CD4-positive, alpha-beta T cell (primary cell): Measurements from ENCODE around the gene MRPL1. TPM values are rescaled to one million over a fixed set of nuclear protein-coding genes. Genes with fewer than 3 reads are reported as not detected.

Source experiments
- ATAC-seq: fragments of 200-7000 bp; cut with Tn5 transposase; one replicate; pipeline ENCODE4 v1.10.0; 2022; ENCODE audit warnings: mild to moderate bottlenecking; ENCODE audit not compliant: poor library complexity
- CTCF ChIA-PET: fragments of 350-600 bp; sonication (Branson Sonifier 250); formaldehyde crosslinking; loops from one replicate; lab custom pipeline; 2021; ENCODE audit warnings: antibody characterized with exemption, inconsistent platforms; lab: Charles Lee
- POLR2A ChIA-PET: fragments of 350-600 bp; sonication (Branson Sonifier 250); formaldehyde crosslinking; loops from one replicate; lab custom pipeline; 2021; ENCODE audit warnings: antibody characterized with exemption, inconsistent platforms; lab: Charles Lee
- DNase-seq, 14 experiments: peaks; one replicate each; pipeline ENCODE4 v3.0.0-alpha.2; 2013 to 2020; ENCODE audit warnings: mixed read lengths in 2 of 14
- H3K27ac ChIP-seq, 2 donors: one replicate each; pipeline versions ENCODE4 v1.5.1 to v1.7.0; 2013; ENCODE audit warnings: low read length in 2 of 2, low read depth in 1 of 2, mild to moderate bottlenecking in 1 of 2
- H3K27me3 ChIP-seq, 2 experiments: 1 replicate in 1 of 2; 2 replicates in 1 of 2; pipeline versions ENCODE4 v1.6.1 to v1.7.0; 2013; ENCODE audit warnings: low read length in 2 of 2, control low read depth in 1 of 2, mild to moderate bottlenecking in 1 of 2, moderate library complexity in 1 of 2; ENCODE audit not compliant: insufficient read depth in 2 of 2, control insufficient read depth in 1 of 2
- H3K36me3 ChIP-seq: one replicate; pipeline ENCODE4 v1.6.1; 2013; ENCODE audit warnings: low read length, control low read depth; ENCODE audit not compliant: insufficient read depth
- H3K4me1 ChIP-seq: one replicate; pipeline ENCODE4 v1.6.1; 2013; ENCODE audit warnings: low read length, control low read depth; ENCODE audit not compliant: insufficient read depth
- H3K4me3 ChIP-seq: one replicate; pipeline ENCODE4 v1.5.1; 2013; ENCODE audit warnings: mild to moderate bottlenecking, low read length, moderate library complexity
- H3K9me3 ChIP-seq, 2 experiments: 1 replicate in 1 of 2; 2 replicates in 1 of 2; pipeline versions ENCODE4 v1.6.1 to v1.7.0; 2013; ENCODE audit warnings: low read length in 2 of 2, mild to moderate bottlenecking in 2 of 2, control low read depth in 1 of 2, moderate library complexity in 1 of 2; ENCODE audit not compliant: control insufficient read depth in 1 of 2, insufficient read depth in 1 of 2
- H3K27ac Mint-ChIP-seq: one replicate; pipeline ENCODE4 v1.8.0; 2020; ENCODE audit warnings: mixed read lengths
- H3K27me3 Mint-ChIP-seq: one replicate; pipeline ENCODE4 v1.8.0; 2021; ENCODE audit warnings: mixed read lengths
- H3K36me3 Mint-ChIP-seq: one replicate; pipeline ENCODE4 v1.8.0; 2021; ENCODE audit warnings: low read depth, mixed read lengths
- H3K4me1 Mint-ChIP-seq: one replicate; pipeline ENCODE4 v1.8.0; 2021; ENCODE audit warnings: low read depth, mixed read lengths
- H3K4me3 Mint-ChIP-seq: one replicate; pipeline ENCODE4 v1.8.0; 2020; ENCODE audit warnings: mild to moderate bottlenecking, mixed read lengths
- H3K9me3 Mint-ChIP-seq: one replicate; pipeline ENCODE4 v1.8.0; 2020; ENCODE audit warnings: mixed read lengths
- CTCF ChIP-seq: fragments of 200-600 bp; IDR thresholded peaks from one replicate; pipeline ENCODE4 v1.8.0; 2022; ENCODE audit warnings: antibody characterized with exemption, mild to moderate bottlenecking
- intact Hi-C, 2 experiments: fragments of 100-400 bp; cut with DNase I in 1 of 2; cut with micrococcal nuclease in 1 of 2; formaldehyde crosslinking; loops; one replicate each; pipeline versions ENCODE4 v1.15.1 to v1.9.0; 2023 to 2025; cut with DNase I, micrococcal nuclease
- total RNA-seq, 174 experiments: library from RNA in 2 of 174; stranded (reverse) in 2 of 174; gene quantifications; one replicate each; pipeline ENCODE4 v1.2.3 and lab custom pipeline; 2021 to 2026

The MRPL1 gene
- total RNA-seq, 2 experiments from 2014 or later = 14.8 to 17.5 TPM

GRCh38 chr4:77899607-77900006 lies 37.0 kb downstream of the MRPL1 start:
- Mint-ChIP-seq H3K36me3 (peaks cover 65% of the 10 kb centered on the region), H3K4me1 (peaks cover 10% of the 10 kb centered on the region), H3K27ac (no peak overlapping the region), H3K27me3 (no peaks in the 10 kb centered on the region), H3K9me3 (no peaks in the 10 kb centered on the region), H3K4me3 (no peak overlapping the region)
- Histone ChIP-seq H3K36me3 (peaks cover 24% of the 10 kb centered on the region), H3K4me3 (no peak overlapping the region), H3K27ac (no peak overlapping the region), H3K27me3 (no peaks in the 10 kb centered on the region), H3K9me3 (no peaks in the 10 kb centered on the region), H3K4me1 (no peaks in the 10 kb centered on the region)
- DNase-seq (no peak), ATAC-seq (no peak)
- POLR2A ChIA-PET = no interaction called here
- intact Hi-C loops = no loop called here
- no peak for TF ChIP-seq CTCF
- CTCF ChIA-PET = interaction anchor here (1.1 kb wide), 1 partner anchor 100 kb away, joined by 4 read pairs; no protein-coding TSS in a partner anchor

- ChIA-PET CTCF (no interaction called here), POLR2A (no interaction called here)
- Mint-ChIP-seq H3K4me3 (no peak overlapping the region), H3K27me3 (no peaks in the 10 kb centered on the region), H3K27ac (no peak overlapping the region), H3K4me1 (peaks cover 15% of the 10 kb centered on the region), H3K9me3 (no peaks in the 10 kb centered on the region), H3K36me3 (peaks cover 63% of the 10 kb centered on the region)
- Histone ChIP-seq H3K27ac (no peak overlapping the region), H3K9me3 (no peaks in the 10 kb centered on the region), H3K36me3 (peaks cover 3% of the 10 kb centered on the region), H3K4me3 (no peak overlapping the region), H3K27me3 (no peaks in the 10 kb centered on the region), H3K4me1 (no peaks in the 10 kb centered on the region)
- DNase-seq (no peak), ATAC-seq (no peak)
- intact Hi-C loops = no loop called here
- no peak for TF ChIP-seq CTCF
Observed at GRCh38 chr4:77903186-77903585, 40.6 kb downstream of the MRPL1 start.

- H3K27ac Mint-ChIP-seq = no peak overlapping the region
- Histone ChIP-seq H3K27me3 (no peaks in the 10 kb centered on the region), H3K27ac (no peak overlapping the region), H3K36me3 (peaks cover 26% of the 10 kb centered on the region), H3K4me1 (no peaks in the 10 kb centered on the region), H3K9me3 (no peaks in the 10 kb centered on the region), H3K4me3 (no peak overlapping the region)
- H3K36me3 Mint-ChIP-seq = peaks cover 68% of the 10 kb centered on the region
- ATAC-seq (no peak), DNase-seq (no peak)
- H3K4me1 Mint-ChIP-seq = peaks cover 5% of the 10 kb centered on the region
- ChIA-PET CTCF (no interaction called here), POLR2A (no interaction called here)
- H3K9me3 Mint-ChIP-seq = no peaks in the 10 kb centered on the region
- intact Hi-C loops = no loop called here
- H3K27me3 Mint-ChIP-seq = no peaks in the 10 kb centered on the region
- H3K4me3 Mint-ChIP-seq = no peak overlapping the region
- no peak for TF ChIP-seq CTCF
Observed at GRCh38 chr4:77905651-77906263, 43.1 kb downstream of the MRPL1 start.
